GM12892 (cell line): ENCODE measurements around the gene COA6.

Experiments
- POLR2A ChIP-seq: IDR thresholded peaks from 2 replicates; pipeline ENCODE4 v1.6.1; 2011; ENCODE audit warnings: low read depth, low read length, control low read depth
- POLR2AphosphoS5 ChIP-seq: IDR thresholded peaks from 2 replicates; pipeline ENCODE4 v1.6.1; 2011; ENCODE audit warnings: low read depth, low read length, control low read depth

- TF ChIP-seq POLR2A, result no peak
- TF ChIP-seq POLR2AphosphoS5, result no peak
These were observed 46.5 kb upstream of the COA6 start for GRCh38 chr1:234326497-234327366.
